HG03039 (cell line): ENCODE measurements around the gene ACADM.
"Not testable (repeated sequence)": the region's sequence is repeated elsewhere in the genome, so short reads cannot be mapped to it uniquely, and the experiment has no call there.

ENCODE experiments used
- ATAC-seq: cut with Tn5 transposase; IDR thresholded peaks from one replicate; pipeline ENCODE4 v1.9.1; 2021; ENCODE audit warnings: mild to moderate bottlenecking, moderate library complexity; ENCODE audit not compliant: unreplicated experiment

The ACADM gene

GRCh38 chr1:75791022-75791421 is 66.5 kb downstream of the ACADM start:
- no peak for ATAC-seq

GRCh38 chr1:75792091-75792490 is 67.6 kb downstream of the ACADM start:
- ATAC-seq = no peak

DNA sequence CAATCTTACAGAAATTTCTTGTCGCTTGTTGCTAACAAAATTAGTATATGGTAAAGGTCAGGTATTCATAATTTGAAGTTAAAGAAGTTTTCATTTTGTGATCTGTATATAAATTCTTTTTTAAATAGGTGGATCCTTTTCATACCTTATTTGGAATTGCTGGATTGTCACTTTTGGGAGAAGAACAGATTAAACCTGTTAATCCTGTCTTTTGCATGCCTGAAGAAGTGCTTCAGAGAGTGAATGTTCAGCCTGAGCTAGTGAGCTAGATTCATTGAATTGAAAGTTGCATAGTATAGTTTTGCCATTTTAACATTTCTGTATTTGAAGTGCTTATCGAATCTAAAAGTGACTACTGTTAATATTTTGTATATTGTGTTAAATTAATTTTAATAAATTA is 69.9 kb downstream of the ACADM start:
- no peak for ATAC-seq

- no peak for ATAC-seq
These were observed 71.2 kb downstream of the ACADM start for GRCh38 chr1:75795703-75796193.

DNA sequence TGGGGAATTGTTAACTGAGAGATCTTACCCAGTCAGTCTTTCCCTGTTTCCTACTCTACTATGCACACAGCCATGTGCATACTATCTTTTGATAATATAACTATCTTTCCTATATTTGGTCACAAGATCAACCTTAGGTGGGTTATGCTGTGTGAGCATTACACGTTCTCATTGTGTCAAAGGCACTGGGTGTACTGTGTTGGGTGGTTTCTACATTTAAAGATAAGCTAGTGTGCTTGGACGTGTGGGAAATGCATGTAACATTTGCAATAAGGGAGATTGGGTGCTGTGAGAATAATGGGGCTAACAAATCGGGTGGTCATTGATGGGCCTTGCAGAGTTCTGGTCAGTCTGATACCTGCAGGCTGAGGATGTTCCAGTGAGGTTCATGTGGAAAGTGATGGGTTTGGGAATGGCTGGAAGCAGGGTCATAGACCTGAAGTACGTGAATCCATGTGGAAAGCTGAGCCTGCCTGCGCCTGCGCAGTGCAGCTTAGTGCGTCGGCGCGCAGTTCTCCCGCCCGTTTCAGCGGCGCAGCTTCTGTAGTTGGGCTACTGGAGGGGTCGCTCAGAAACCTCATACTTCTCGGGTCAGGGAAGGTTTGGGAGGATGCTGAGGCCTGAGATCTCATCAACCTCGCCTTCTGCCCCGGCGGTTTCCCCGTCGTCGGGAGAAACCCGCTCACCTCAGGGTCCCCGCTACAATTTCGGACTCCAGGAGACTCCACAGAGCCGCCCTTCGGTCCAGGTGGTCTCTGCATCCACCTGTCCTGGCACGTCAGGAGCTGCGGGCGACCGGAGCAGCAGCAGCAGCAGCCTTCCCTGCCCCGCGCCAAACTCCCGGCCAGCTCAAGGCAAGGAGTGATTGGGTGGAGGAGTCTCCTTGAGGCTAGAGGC is 72.1 kb downstream of the ACADM start, which contains the start of gene MSH4:
Gene MSH4, plus strand, starts transcription at position 507 of the 897 bp plus-strand sequence. Its CDS starts 104 bp downstream, at position 611.
- no peak for ATAC-seq

- ATAC-seq = no peak
These were observed 72.7 kb downstream of the ACADM start for GRCh38 chr1:75797273-75797588.

DNA sequence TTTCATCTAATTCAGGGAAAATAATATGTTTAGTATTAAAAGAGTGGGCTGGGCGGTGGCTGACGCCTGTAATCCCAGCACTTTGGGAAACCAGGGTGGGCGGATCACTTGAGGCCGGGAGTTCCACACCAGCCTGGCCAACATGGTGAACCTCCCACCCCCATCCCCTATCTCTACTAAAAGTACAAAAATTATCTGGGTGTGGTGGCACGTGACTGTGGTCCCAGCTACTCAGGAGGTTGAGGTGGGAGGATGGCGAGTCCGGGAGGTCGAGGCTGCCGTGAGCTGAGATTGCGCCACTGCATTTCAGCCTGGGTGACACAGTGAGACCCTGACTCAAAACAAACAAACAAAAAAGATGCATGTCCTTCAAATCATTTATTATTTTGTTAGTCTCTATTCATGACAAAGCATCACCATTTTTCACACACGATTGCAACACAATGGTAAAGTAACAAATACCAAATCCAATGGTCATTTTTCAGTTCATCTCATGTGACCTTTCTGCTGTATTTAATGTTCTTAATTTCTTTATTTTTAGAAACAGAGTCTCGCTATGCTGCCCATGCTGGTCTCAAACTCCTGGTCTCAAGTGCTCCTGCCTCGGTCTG is 73.2 kb downstream of the ACADM start:
- no peak for ATAC-seq

DNA sequence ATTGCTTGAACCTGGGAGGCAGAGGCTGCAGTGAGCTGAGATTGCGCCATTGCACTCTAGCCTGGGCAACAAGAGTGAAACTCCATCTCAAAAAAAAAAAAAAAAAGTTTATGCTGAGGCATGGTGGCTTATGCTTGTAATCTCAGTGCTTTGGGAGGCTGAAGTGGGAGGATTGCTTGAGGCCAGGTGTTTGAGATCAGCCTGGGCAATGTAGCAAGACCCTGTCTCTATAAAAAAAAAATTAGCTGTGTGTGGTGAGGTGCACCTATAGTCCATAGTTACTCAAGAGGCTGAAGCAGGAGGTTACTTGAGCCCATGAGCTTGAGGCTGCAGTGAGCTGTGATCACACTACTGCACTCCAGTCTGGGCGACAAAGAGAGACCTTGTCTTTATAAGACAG is 77.0 kb downstream of the ACADM start:
- not testable (repeated sequence) for ATAC-seq

GRCh38 chr1:75808921-75809320 is 84.4 kb downstream of the ACADM start:
- ATAC-seq = no peak

DNA sequence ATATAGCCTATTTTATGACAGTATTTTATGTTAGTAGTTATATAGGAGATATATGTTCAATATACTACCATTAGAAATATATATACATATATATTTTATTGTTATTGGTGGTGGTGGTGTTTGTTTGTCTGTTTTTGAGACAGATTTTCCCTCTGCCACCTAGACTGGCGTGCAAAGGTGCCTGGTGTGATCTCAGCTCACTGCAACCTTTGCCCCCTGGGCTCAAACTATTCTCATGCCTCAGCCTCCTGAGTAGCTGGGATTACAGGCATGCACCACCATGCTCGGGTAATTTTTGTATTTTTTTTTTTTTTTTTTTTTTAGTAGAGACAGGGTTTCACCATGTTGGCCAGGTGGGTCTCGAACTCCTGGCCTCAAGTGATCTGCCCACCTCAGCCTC is 85.6 kb downstream of the ACADM start:
- ATAC-seq = not testable (repeated sequence)

- no peak for ATAC-seq
These were observed 86.9 kb downstream of the ACADM start for GRCh38 chr1:75811211-75811981.

DNA sequence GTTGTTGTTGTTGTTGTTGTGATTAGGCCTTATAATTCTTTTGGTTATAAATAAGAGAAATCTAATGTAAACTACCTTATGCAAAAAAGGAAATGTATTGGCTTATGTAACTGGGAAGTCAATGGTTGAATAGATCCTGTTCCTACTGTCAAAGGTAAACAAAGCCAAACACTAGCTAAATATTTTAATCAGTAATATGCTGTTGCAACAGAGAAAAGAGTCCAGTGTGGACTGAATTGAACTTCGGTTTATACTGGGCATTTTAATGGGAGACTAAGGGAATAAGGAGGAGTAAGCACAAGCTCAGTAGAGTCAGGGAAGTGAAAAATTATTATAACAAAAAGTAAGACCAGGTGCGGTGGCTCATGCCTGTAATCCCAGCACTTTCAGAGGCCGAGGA is 87.6 kb downstream of the ACADM start:
- ATAC-seq = no peak
